ENCODE measurements around the gene FHOD3. TPM values are rescaled to one million over a fixed set of nuclear protein-coding genes. Genes with fewer than 3 reads are reported as not detected.
"Not testable (repeated sequence)": the region's sequence is repeated elsewhere in the genome, so short reads cannot be mapped to it uniquely, and the experiment has no call there.

FHOD3 gene
- total RNA-seq, 1 donor from 2014 or later = 5.9 TPM

DNA sequence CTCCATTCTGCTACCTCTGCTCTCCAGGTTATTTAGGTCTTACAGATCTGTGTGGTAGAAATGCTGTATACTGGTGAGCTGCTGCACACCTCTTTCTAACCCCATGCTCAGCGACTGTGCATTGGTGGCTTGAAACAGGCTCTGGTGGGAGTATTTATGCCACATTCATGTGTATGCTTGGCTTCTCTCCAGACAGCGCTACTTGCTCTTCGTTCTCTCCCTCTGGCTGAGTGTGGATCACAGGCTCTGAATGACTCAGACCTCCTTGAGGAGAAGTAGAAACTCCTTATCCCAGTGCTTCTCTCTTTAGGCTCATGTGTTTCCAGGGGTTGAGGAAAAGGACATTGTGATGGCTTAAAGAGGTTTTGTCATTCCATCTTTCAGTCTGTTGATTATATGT is 54.9 kb downstream of the FHOD3 start:
- no peaks in the 10 kb centered on the region for H3K27me3 ChIP-seq (ENCODE audit: insufficient read depth, low read length)
- DNase-seq (ENCODE audit: low read depth) = peak; percentile 94
- H3K79me2 ChIP-seq (ENCODE audit: insufficient read depth, low read length) = peaks cover 9% of the 10 kb centered on the region
- FAIRE-seq = peak; percentile 83
- TF ChIP-seq, protein P1, sequence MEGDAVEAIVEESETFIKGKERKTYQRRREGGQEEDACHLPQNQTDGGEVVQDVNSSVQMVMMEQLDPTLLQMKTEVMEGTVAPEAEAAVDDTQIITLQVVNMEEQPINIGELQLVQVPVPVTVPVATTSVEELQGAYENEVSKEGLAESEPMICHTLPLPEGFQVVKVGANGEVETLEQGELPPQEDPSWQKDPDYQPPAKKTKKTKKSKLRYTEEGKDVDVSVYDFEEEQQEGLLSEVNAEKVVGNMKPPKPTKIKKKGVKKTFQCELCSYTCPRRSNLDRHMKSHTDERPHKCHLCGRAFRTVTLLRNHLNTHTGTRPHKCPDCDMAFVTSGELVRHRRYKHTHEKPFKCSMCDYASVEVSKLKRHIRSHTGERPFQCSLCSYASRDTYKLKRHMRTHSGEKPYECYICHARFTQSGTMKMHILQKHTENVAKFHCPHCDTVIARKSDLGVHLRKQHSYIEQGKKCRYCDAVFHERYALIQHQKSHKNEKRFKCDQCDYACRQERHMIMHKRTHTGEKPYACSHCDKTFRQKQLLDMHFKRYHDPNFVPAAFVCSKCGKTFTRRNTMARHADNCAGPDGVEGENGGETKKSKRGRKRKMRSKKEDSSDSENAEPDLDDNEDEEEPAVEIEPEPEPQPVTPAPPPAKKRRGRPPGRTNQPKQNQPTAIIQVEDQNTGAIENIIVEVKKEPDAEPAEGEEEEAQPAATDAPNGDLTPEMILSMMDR (IDR thresholded peaks at IDR 0.05; ENCODE audit: insufficient read depth, low read depth, low read length) = no peak
- TF ChIP-seq EZH2 (IDR thresholded peaks at IDR 0.05; ENCODE audit: insufficient read depth, low read length) = no peak
- H4K20me1 ChIP-seq (ENCODE audit: insufficient read depth, low read length) = no peaks in the 10 kb centered on the region
- H3K4me1 Mint-ChIP-seq (ENCODE audit: low read depth, unreplicated experiment) = peaks cover 36% of the 10 kb centered on the region
- peaks cover 2% of the 10 kb centered on the region for H3K36me3 Mint-ChIP-seq (ENCODE audit: low read depth, unreplicated experiment)
- no peaks in the 10 kb centered on the region for H3K36me3 ChIP-seq (ENCODE audit: insufficient read depth, low read length)
- H3K9me3 ChIP-seq (ENCODE audit: insufficient read depth, low read depth, low read length) = no peaks in the 10 kb centered on the region
- H3K27ac Mint-ChIP-seq (ENCODE audit: unreplicated experiment) = no peak overlapping the region
- no peak overlapping the region for H3K27ac ChIP-seq (ENCODE audit: low read depth, low read length)
- H2AFZ ChIP-seq (ENCODE audit: low read depth, low read length) = no peak overlapping the region
- no peak overlapping the region for H3K9ac ChIP-seq (ENCODE audit: low read length)
- H3K4me2 ChIP-seq (ENCODE audit: low read length) = peak overlapping the region; percentile 36
- H3K4me1 ChIP-seq (ENCODE audit: insufficient read depth, low read length) = peaks cover 21% of the 10 kb centered on the region
- no peak overlapping the region for H3K4me3 Mint-ChIP-seq (ENCODE audit: unreplicated experiment)
- no peak overlapping the region for H3K4me3 ChIP-seq (ENCODE audit: insufficient read depth, low read depth, low read length)
- H3K9me3 Mint-ChIP-seq (ENCODE audit: unreplicated experiment) = peaks cover 2% of the 10 kb centered on the region
- no peaks in the 10 kb centered on the region for H3K27me3 Mint-ChIP-seq (ENCODE audit: low read depth, unreplicated experiment)

DNA sequence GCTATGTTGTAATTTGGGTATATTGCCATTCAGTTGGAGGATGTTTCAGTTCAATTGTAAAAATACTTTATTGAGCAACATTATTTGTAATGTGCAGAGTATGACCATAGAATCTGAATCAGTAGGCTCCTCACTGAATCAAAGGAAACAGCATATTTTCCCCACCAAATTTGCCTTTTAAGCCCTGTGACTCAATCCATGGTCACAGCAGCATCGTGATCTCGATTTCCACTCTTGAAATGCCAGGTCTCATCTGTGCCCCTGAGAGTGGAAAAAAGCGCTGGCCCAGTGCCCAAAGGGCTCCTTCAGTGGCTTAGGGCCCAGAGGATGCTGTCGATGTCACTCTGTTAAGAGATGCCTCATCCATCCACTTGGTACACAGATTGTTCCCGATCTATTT is 57.5 kb downstream of the FHOD3 start:
- no peak for TF ChIP-seq EZH2 (IDR thresholded peaks at IDR 0.05; ENCODE audit: insufficient read depth, low read length)
- TF ChIP-seq, protein P1 (IDR thresholded peaks at IDR 0.05; ENCODE audit: insufficient read depth, low read depth, low read length) = no peak
- Mint-ChIP-seq H3K4me3 (ENCODE audit: unreplicated experiment) (no peak overlapping the region), H3K27ac (ENCODE audit: unreplicated experiment) (no peak overlapping the region), H3K9me3 (ENCODE audit: unreplicated experiment) (peaks cover 4% of the 10 kb centered on the region), H3K4me1 (ENCODE audit: low read depth, unreplicated experiment) (peaks cover 20% of the 10 kb centered on the region), H3K27me3 (ENCODE audit: low read depth, unreplicated experiment) (no peaks in the 10 kb centered on the region), H3K36me3 (ENCODE audit: low read depth, unreplicated experiment) (peaks cover 4% of the 10 kb centered on the region)
- Histone ChIP-seq H3K9me3 (ENCODE audit: insufficient read depth, low read depth, low read length) (no peaks in the 10 kb centered on the region), H3K36me3 (ENCODE audit: insufficient read depth, low read length) (no peaks in the 10 kb centered on the region), H2AFZ (ENCODE audit: low read depth, low read length) (peak overlapping the region; percentile 12), H3K79me2 (ENCODE audit: insufficient read depth, low read length) (peaks cover 9% of the 10 kb centered on the region), H4K20me1 (ENCODE audit: insufficient read depth, low read length) (no peaks in the 10 kb centered on the region), H3K4me2 (ENCODE audit: low read length) (peak overlapping the region; percentile 62), H3K27me3 (ENCODE audit: insufficient read depth, low read length) (no peaks in the 10 kb centered on the region), H3K9ac (ENCODE audit: low read length) (no peak overlapping the region), H3K4me3 (ENCODE audit: insufficient read depth, low read depth, low read length) (peak overlapping the region; percentile 15), H3K27ac (ENCODE audit: low read depth, low read length) (peak overlapping the region; percentile 59), H3K4me1 (ENCODE audit: insufficient read depth, low read length) (peaks cover 21% of the 10 kb centered on the region)
- FAIRE-seq (peak; percentile 60), DNase-seq (ENCODE audit: low read depth) (peak; percentile 69)

DNA sequence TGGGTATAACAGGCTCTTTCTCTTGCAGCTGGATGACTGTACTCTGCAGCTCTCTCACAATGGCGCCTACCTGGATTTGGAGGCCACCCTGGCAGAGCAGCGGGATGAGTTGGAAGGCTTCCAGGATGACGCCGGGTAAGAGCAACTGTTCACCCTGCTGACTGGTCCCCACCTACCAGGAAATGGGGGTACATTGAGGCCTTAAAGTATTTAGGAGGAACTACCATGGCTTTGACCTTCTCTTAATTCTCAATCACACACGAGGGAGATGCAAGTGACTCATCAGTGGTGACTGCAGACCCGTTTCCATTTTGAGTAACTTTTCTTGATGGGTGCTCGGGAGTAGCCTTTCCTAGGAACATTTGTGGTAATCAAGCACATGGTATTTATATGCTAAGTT is 58.0 kb downstream of the FHOD3 start:
- H3K4me1 ChIP-seq (ENCODE audit: insufficient read depth, low read length) = peaks cover 18% of the 10 kb centered on the region
- peaks cover 5% of the 10 kb centered on the region for H3K36me3 Mint-ChIP-seq (ENCODE audit: low read depth, unreplicated experiment)
- peak overlapping the region; percentile 12 for H2AFZ ChIP-seq (ENCODE audit: low read depth, low read length)
- peaks cover 4% of the 10 kb centered on the region for H3K9me3 Mint-ChIP-seq (ENCODE audit: unreplicated experiment)
- H3K36me3 ChIP-seq (ENCODE audit: insufficient read depth, low read length) = no peaks in the 10 kb centered on the region
- DNase-seq (ENCODE audit: low read depth) (peak; percentile 20), FAIRE-seq (no peak)
- H3K4me3 Mint-ChIP-seq (ENCODE audit: unreplicated experiment) = no peak overlapping the region
- TF ChIP-seq EZH2 (IDR thresholded peaks at IDR 0.05; ENCODE audit: insufficient read depth, low read length) = no peak
- TF ChIP-seq, protein P1 (IDR thresholded peaks at IDR 0.05; ENCODE audit: insufficient read depth, low read depth, low read length) = no peak
- H3K27me3 ChIP-seq (ENCODE audit: insufficient read depth, low read length) = no peaks in the 10 kb centered on the region
- H3K9me3 ChIP-seq (ENCODE audit: insufficient read depth, low read depth, low read length) = no peaks in the 10 kb centered on the region
- H3K4me2 ChIP-seq (ENCODE audit: low read length) = peak overlapping the region; percentile 62
- H3K27ac Mint-ChIP-seq (ENCODE audit: unreplicated experiment) = no peak overlapping the region
- peaks cover 6% of the 10 kb centered on the region for H3K79me2 ChIP-seq (ENCODE audit: insufficient read depth, low read length)
- H3K27ac ChIP-seq (ENCODE audit: low read depth, low read length) = peak overlapping the region; percentile 59
- H3K9ac ChIP-seq (ENCODE audit: low read length) = no peak overlapping the region
- H4K20me1 ChIP-seq (ENCODE audit: insufficient read depth, low read length) = no peaks in the 10 kb centered on the region
- H3K4me1 Mint-ChIP-seq (ENCODE audit: low read depth, unreplicated experiment) = peaks cover 17% of the 10 kb centered on the region
- no peaks in the 10 kb centered on the region for H3K27me3 Mint-ChIP-seq (ENCODE audit: low read depth, unreplicated experiment)
- peak overlapping the region; percentile 15 for H3K4me3 ChIP-seq (ENCODE audit: insufficient read depth, low read depth, low read length)

DNA sequence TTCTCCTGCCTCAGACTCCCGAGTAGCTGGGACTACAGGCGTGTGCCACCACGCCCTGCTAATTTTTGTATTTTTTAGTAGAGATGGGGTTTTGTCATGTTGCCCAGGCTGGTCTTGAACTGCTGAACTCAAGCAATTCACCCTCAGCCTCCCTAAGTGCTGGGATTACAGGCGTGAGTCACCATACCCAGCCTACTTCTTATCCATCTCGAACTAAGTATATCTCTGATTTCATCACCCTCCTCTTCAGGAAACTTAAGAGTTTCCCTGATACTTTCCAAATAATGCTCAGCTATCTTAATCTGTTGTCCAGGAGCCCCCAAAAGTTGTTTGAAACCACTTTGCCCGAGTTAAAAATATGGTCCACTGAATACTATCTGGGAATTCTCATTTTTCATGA is 59.2 kb downstream of the FHOD3 start:
- not testable (repeated sequence) for H3K9ac ChIP-seq (ENCODE audit: low read length); H3K79me2 ChIP-seq (ENCODE audit: insufficient read depth, low read length); H3K27ac Mint-ChIP-seq (ENCODE audit: unreplicated experiment); FAIRE-seq; H4K20me1 ChIP-seq (ENCODE audit: insufficient read depth, low read length); H3K27me3 Mint-ChIP-seq (ENCODE audit: low read depth, unreplicated experiment); H2AFZ ChIP-seq (ENCODE audit: low read depth, low read length); DNase-seq (ENCODE audit: low read depth); H3K36me3 ChIP-seq (ENCODE audit: insufficient read depth, low read length); H3K4me2 ChIP-seq (ENCODE audit: low read length); H3K9me3 ChIP-seq (ENCODE audit: insufficient read depth, low read depth, low read length); H3K9me3 Mint-ChIP-seq (ENCODE audit: unreplicated experiment); H3K36me3 Mint-ChIP-seq (ENCODE audit: low read depth, unreplicated experiment); H3K4me3 Mint-ChIP-seq (ENCODE audit: unreplicated experiment); H3K27ac ChIP-seq (ENCODE audit: low read depth, low read length); H3K27me3 ChIP-seq (ENCODE audit: insufficient read depth, low read length); H3K4me1 Mint-ChIP-seq (ENCODE audit: low read depth, unreplicated experiment); H3K4me3 ChIP-seq (ENCODE audit: insufficient read depth, low read depth, low read length)
- H3K4me1 ChIP-seq (ENCODE audit: insufficient read depth, low read length) = peaks cover 18% of the 10 kb centered on the region
